ENCODE measurements around the gene VPS50. TPM values are rescaled to one million over a fixed set of nuclear protein-coding genes. Genes with fewer than 3 reads are reported as not detected.

VPS50 gene
- total RNA-seq, 4 donors from 2014 or later: 17.4 to 26.6 (median 23.7) TPM

- Histone ChIP-seq H3K4me1 (no peaks in the 10 kb centered on the region), H3K4me3 (no peak overlapping the region), H3K36me3 (peaks cover 0 to 45% of the 10 kb centered on the region in 2 donors), H3K27ac (no peak overlapping the region), H3K9me3 (no peaks in the 10 kb centered on the region), H3K27me3 (no peaks in the 10 kb centered on the region)
- 97 to 100% methylated on average over 1 of the region's 1 CpG for WGBS, 2 donors (ENCODE audit: low coverage in 1 of 2)
- no peak for TF ChIP-seq CTCF (IDR thresholded peaks at IDR 0.05)
- TF ChIP-seq EP300 (IDR thresholded peaks at IDR 0.05): no peak
- no peak for TF ChIP-seq POLR2AphosphoS5 (IDR thresholded peaks at IDR 0.05)
- TF ChIP-seq POLR2A (IDR thresholded peaks at IDR 0.05): no peak
- ATAC-seq: no peak
Measured at GRCh38 chr7:93307943-93308342, 75.8 kb downstream of the VPS50 start.

GRCh38 chr7:93310346-93310745 lies 78.2 kb downstream of the VPS50 start:
- H3K27ac ChIP-seq: no peak overlapping the region
- H3K27me3 ChIP-seq: no peaks in the 10 kb centered on the region
- no peak overlapping the region for H3K4me3 ChIP-seq
- no peak for TF ChIP-seq POLR2AphosphoS5 (IDR thresholded peaks at IDR 0.05)
- TF ChIP-seq EP300 (IDR thresholded peaks at IDR 0.05): no peak
- TF ChIP-seq POLR2A (IDR thresholded peaks at IDR 0.05): no peak
- no peak for TF ChIP-seq CTCF (IDR thresholded peaks at IDR 0.05)
- no peaks in the 10 kb centered on the region for H3K9me3 ChIP-seq
- H3K4me1 ChIP-seq: no peaks in the 10 kb centered on the region
- H3K36me3 ChIP-seq: peaks cover 0 to 67% of the 10 kb centered on the region in 2 donors
- WGBS, 2 donors (ENCODE audit: low coverage in 1 of 2): 93 to 100% methylated on average over 3 to 4 of the region's 4 CpGs
- no peak for ATAC-seq

GRCh38 chr7:93314449-93314848 lies 82.3 kb downstream of the VPS50 start:
- Histone ChIP-seq H3K27ac (no peak overlapping the region), H3K4me3 (no peak overlapping the region), H3K27me3 (no peaks in the 10 kb centered on the region), H3K4me1 (no peaks in the 10 kb centered on the region), H3K36me3 (peaks cover 0 to 55% of the 10 kb centered on the region in 2 donors), H3K9me3 (no peaks in the 10 kb centered on the region)
- no peak for TF ChIP-seq POLR2AphosphoS5 (IDR thresholded peaks at IDR 0.05)
- no peak for TF ChIP-seq EP300 (IDR thresholded peaks at IDR 0.05)
- TF ChIP-seq CTCF (IDR thresholded peaks at IDR 0.05): no peak
- no peak for TF ChIP-seq POLR2A (IDR thresholded peaks at IDR 0.05)
- ATAC-seq: no peak
- WGBS, 2 donors (ENCODE audit: low coverage in 1 of 2): 70 to 80% methylated on average over 2 to 3 of the region's 3 CpGs

- no peak overlapping the region for H3K4me3 ChIP-seq
- no peaks in the 10 kb centered on the region for H3K4me1 ChIP-seq
- no peak for TF ChIP-seq EP300 (IDR thresholded peaks at IDR 0.05)
- TF ChIP-seq POLR2A (IDR thresholded peaks at IDR 0.05): no peak
- no peak for TF ChIP-seq CTCF (IDR thresholded peaks at IDR 0.05)
- TF ChIP-seq POLR2AphosphoS5 (IDR thresholded peaks at IDR 0.05): no peak
- no peaks in the 10 kb centered on the region for H3K9me3 ChIP-seq
- no peak for ATAC-seq
- no peak overlapping the region for H3K27ac ChIP-seq
- 100% methylated on average over 2 of the region's 2 CpGs for WGBS, 2 donors (ENCODE audit: low coverage in 1 of 2)
- peaks cover 0 to 65% of the 10 kb centered on the region in 2 donors for H3K36me3 ChIP-seq
- H3K27me3 ChIP-seq: no peaks in the 10 kb centered on the region
Measured at GRCh38 chr7:93315896-93316295, 83.7 kb downstream of the VPS50 start.

GRCh38 chr7:93316730-93317129 lies 84.6 kb downstream of the VPS50 start:
- ATAC-seq: no peak
- H3K27ac ChIP-seq: no peak overlapping the region
- no peaks in the 10 kb centered on the region for H3K4me1 ChIP-seq
- no peak overlapping the region for H3K4me3 ChIP-seq
- H3K27me3 ChIP-seq: no peaks in the 10 kb centered on the region
- no peak for TF ChIP-seq POLR2AphosphoS5 (IDR thresholded peaks at IDR 0.05)
- TF ChIP-seq POLR2A (IDR thresholded peaks at IDR 0.05): no peak
- TF ChIP-seq EP300 (IDR thresholded peaks at IDR 0.05): no peak
- TF ChIP-seq CTCF (IDR thresholded peaks at IDR 0.05): no peak
- H3K9me3 ChIP-seq: no peaks in the 10 kb centered on the region
- H3K36me3 ChIP-seq: peaks cover 0 to 68% of the 10 kb centered on the region in 2 donors
